H1 (cell line): ENCODE data around the gene UQCRQ. TPM values are rescaled to one million over a fixed set of nuclear protein-coding genes. Genes with fewer than 3 reads are reported as not detected.

Source experiments
- SP4 ChIP-seq: IDR thresholded peaks from 2 replicates; pipeline ENCODE4 v1.6.1; 2012; ENCODE audit warnings: low read length, inconsistent platforms
- polyA plus RNA-seq, 7 experiments: library from polyadenylated mRNA; depleted of rRNA in 3 of 7; stranded (reverse) in 5 of 7; unstranded in 2 of 7; fragments of >200 nt in 5 of 7; fragments of 200-250 nt in 2 of 7; gene quantifications; 1 replicate in 5 of 7; 2 replicates in 1 of 7; 4 replicates in 1 of 7; pipeline versions ENCODE4 v1.2.1 to v1.2.3, GENCODE V29; 2011 to 2013; ENCODE audit warnings: missing spikeins in 2 of 7, mixed read lengths in 2 of 7
- total RNA-seq: library from RNA; stranded (reverse); fragmentation: NEBNext Ultra II Directional; extraction: Animal tissue kit (Norgen Biotek cat#: 25700); gene quantifications from 2 replicates; pipeline ENCODE4 v1.2.1, GENCODE V29; 2021

The UQCRQ gene
- total and polyA plus RNA-seq, 2 of the 8 experiments (the other 6 are each of a cell fraction or from before 2014, with no cell fraction given) = 177 to 293 TPM

DNA sequence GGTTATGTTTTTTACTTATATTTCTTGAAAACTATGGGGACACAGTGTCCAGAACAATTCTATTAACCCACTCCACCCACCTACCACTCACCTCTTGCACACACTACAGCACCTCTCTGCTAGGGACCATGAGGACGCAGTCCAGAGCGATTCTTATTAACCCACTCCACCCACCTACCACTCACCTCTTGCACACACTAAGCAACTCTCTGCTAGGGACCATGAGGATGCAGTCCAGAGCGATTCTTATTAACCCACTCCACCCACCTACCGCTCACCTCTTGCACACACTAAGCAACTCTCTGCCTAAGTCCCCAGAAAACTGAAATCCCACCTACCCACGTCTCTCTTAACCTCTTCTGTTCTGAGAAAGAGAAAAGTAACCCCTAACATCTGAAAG lies 33.8 kb upstream of the UQCRQ start (continued):
- no peak for TF ChIP-seq SP4
- TF ChIP-seq, all 59 proteins: peak for 0
